ENCODE measurements around the gene LSM14A.
A peak's percentile ranks its signal among the peaks of the same experiment; 100 is the strongest.

The LSM14A gene

DNA sequence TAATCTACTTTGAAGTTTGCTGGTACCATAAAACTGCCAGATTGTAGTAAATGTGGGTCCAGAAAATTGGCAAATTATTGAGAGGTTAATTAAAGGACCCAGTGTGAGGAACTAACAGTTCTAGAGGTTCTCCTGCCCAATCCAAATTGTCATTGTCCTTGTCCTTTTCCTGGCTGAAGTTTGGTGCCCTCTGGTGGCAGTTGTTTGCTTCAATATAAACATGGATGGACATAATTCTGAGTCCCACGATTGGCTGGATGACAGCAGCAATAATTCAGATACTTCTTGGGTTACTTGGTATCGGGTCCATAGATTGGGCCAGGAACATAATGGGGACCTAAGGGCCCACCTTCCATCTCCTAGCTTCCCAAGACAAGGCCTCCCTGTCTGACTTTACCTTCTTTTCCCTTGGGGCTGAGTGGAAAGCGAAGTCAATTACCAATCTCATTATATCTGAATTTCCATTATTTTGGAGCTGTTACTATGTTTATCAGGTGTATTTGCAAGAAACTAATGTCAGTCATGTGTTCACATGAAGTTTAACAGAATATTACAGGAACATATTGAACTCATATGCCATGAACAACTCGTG, 48.3 kb downstream of the LSM14A start (continued):
- TF ChIP-seq, protein P1, sequence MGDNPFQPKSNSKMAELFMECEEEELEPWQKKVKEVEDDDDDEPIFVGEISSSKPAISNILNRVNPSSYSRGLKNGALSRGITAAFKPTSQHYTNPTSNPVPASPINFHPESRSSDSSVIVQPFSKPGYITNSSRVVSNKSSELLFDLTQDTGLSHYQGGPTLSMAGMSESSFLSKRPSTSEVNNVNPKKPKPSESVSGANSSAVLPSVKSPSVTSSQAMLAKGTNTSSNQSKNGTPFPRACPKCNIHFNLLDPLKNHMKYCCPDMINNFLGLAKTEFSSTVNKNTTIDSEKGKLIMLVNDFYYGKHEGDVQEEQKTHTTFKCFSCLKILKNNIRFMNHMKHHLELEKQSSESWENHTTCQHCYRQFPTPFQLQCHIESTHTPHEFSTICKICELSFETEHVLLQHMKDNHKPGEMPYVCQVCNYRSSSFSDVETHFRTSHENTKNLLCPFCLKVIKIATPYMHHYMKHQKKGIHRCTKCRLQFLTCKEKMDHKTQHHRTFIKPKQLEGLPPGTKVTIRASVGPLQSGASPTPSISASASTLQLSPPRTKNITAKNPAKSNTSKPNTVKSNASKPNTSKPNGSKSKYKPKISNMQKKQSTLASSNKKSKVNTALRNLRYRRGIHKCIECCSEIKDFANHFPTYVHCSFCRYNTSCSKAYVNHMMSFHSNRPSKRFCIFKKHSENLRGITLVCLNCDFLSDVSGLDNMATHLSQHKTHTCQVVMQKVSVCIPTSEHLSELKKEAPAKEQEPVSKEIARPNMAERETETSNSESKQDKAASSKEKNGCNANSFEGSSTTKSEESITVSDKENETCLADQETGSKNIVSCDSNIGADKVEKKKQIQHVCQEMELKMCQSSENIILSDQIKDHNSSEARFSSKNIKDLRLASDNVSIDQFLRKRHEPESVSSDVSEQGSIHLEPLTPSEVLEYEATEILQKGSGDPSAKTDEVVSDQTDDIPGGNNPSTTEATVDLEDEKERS (tag by site-specific recombination; IDR thresholded peaks at IDR 0.05), result no peak
- TF ChIP-seq ZFP3 (tag by site-specific recombination; IDR thresholded peaks at IDR 0.05; ENCODE audit: low read depth) (no peak), TCF7L2 (IDR thresholded peaks at IDR 0.05; ENCODE audit: borderline replicate concordance, low read depth, low read length) (no peak), ZNF2 (tag by site-specific recombination; IDR thresholded peaks at IDR 0.05) (peak; percentile 53; the same call in 1 of the 2 replicates), HOXA7 (CRISPR knock-in tag; IDR thresholded peaks at IDR 0.05; ENCODE audit: borderline replicate concordance) (no peak), MZF1 (tag by site-specific recombination; IDR thresholded peaks at IDR 0.05; ENCODE audit: borderline replicate concordance) (no peak), CTCF (tag by site-specific recombination; IDR thresholded peaks at IDR 0.05) (peak; percentile 73), ZNF621 (tag by site-specific recombination; IDR thresholded peaks at IDR 0.05) (no peak), WT1 (tag by site-specific recombination; IDR thresholded peaks at IDR 0.05) (no peak), ZEB2 (tag by site-specific recombination; IDR thresholded peaks at IDR 0.05) (peak; percentile 46; the same call in 1 of the 2 replicates), ZNF214 (tag by site-specific recombination; IDR thresholded peaks at IDR 0.05; ENCODE audit: borderline replicate concordance) (no peak), KLF7 (tag by site-specific recombination; IDR thresholded peaks at IDR 0.05; ENCODE audit: borderline replicate concordance) (no peak), ZNF645 (tag by site-specific recombination; IDR thresholded peaks at IDR 0.05) (no peak), ZNF514 (tag by site-specific recombination; IDR thresholded peaks at IDR 0.05) (no peak), GFI1B (tag by site-specific recombination; IDR thresholded peaks at IDR 0.05) (no peak), ZNF426 (tag by site-specific recombination; IDR thresholded peaks at IDR 0.05) (no peak), ZNF391 (tag by site-specific recombination; IDR thresholded peaks at IDR 0.05; ENCODE audit: borderline replicate concordance, low read depth) (no peak), ZNF416 (tag by site-specific recombination; IDR thresholded peaks at IDR 0.05) (no peak), ZBTB1 (tag by site-specific recombination; IDR thresholded peaks at IDR 0.05) (no peak), ZNF776 (tag by site-specific recombination; IDR thresholded peaks at IDR 0.05; ENCODE audit: borderline replicate concordance) (no peak), ZBTB48 (tag by site-specific recombination; IDR thresholded peaks at IDR 0.05) (no peak)
- TF ChIP-seq, protein P2, sequence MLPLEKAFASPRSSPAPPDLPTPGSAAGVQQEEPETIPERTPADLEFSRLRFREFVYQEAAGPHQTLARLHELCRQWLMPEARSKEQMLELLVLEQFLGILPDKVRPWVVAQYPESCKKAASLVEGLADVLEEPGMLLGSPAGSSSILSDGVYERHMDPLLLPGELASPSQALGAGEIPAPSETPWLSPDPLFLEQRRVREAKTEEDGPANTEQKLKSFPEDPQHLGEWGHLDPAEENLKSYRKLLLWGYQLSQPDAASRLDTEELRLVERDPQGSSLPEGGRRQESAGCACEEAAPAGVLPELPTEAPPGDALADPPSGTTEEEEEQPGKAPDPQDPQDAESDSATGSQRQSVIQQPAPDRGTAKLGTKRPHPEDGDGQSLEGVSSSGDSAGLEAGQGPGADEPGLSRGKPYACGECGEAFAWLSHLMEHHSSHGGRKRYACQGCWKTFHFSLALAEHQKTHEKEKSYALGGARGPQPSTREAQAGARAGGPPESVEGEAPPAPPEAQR (tag by site-specific recombination; IDR thresholded peaks at IDR 0.05), result no peak
- TF ChIP-seq, protein P3, sequence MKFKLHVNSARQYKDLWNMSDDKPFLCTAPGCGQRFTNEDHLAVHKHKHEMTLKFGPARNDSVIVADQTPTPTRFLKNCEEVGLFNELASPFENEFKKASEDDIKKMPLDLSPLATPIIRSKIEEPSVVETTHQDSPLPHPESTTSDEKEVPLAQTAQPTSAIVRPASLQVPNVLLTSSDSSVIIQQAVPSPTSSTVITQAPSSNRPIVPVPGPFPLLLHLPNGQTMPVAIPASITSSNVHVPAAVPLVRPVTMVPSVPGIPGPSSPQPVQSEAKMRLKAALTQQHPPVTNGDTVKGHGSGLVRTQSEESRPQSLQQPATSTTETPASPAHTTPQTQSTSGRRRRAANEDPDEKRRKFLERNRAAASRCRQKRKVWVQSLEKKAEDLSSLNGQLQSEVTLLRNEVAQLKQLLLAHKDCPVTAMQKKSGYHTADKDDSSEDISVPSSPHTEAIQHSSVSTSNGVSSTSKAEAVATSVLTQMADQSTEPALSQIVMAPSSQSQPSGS (tag by site-specific recombination; IDR thresholded peaks at IDR 0.05; ENCODE audit: low read depth), result no peak
- TF ChIP-seq, protein P4, sequence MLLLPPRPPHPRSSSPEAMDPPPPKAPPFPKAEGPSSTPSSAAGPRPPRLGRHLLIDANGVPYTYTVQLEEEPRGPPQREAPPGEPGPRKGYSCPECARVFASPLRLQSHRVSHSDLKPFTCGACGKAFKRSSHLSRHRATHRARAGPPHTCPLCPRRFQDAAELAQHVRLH (tag by site-specific recombination; IDR thresholded peaks at IDR 0.05), result no peak
- TF ChIP-seq, protein P5, sequence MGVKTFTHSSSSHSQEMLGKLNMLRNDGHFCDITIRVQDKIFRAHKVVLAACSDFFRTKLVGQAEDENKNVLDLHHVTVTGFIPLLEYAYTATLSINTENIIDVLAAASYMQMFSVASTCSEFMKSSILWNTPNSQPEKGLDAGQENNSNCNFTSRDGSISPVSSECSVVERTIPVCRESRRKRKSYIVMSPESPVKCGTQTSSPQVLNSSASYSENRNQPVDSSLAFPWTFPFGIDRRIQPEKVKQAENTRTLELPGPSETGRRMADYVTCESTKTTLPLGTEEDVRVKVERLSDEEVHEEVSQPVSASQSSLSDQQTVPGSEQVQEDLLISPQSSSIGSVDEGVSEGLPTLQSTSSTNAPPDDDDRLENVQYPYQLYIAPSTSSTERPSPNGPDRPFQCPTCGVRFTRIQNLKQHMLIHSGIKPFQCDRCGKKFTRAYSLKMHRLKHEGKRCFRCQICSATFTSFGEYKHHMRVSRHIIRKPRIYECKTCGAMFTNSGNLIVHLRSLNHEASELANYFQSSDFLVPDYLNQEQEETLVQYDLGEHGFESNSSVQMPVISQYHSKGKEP (tag by site-specific recombination; IDR thresholded peaks at IDR 0.05), result peak; percentile 18; the same call in 1 of the 2 replicates
- TF ChIP-seq, protein P6, sequence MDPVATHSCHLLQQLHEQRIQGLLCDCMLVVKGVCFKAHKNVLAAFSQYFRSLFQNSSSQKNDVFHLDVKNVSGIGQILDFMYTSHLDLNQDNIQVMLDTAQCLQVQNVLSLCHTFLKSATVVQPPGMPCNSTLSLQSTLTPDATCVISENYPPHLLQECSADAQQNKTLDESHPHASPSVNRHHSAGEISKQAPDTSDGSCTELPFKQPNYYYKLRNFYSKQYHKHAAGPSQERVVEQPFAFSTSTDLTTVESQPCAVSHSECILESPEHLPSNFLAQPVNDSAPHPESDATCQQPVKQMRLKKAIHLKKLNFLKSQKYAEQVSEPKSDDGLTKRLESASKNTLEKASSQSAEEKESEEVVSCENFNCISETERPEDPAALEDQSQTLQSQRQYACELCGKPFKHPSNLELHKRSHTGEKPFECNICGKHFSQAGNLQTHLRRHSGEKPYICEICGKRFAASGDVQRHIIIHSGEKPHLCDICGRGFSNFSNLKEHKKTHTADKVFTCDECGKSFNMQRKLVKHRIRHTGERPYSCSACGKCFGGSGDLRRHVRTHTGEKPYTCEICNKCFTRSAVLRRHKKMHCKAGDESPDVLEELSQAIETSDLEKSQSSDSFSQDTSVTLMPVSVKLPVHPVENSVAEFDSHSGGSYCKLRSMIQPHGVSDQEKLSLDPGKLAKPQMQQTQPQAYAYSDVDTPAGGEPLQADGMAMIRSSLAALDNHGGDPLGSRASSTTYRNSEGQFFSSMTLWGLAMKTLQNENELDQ (tag by site-specific recombination; IDR thresholded peaks at IDR 0.05; ENCODE audit: low read depth), result no peak
